HG03103 (cell line): Measurements from ENCODE around the gene RASSF8.
"Not testable (repeated sequence)": the region's sequence is repeated elsewhere in the genome, so short reads cannot be mapped to it uniquely, and the experiment has no call there.

Source experiments
- ATAC-seq: cut with Tn5 transposase; IDR thresholded peaks from one replicate; pipeline ENCODE4 v1.9.1; 2021; ENCODE audit warnings: low read depth; ENCODE audit not compliant: unreplicated experiment

RASSF8 gene

DNA sequence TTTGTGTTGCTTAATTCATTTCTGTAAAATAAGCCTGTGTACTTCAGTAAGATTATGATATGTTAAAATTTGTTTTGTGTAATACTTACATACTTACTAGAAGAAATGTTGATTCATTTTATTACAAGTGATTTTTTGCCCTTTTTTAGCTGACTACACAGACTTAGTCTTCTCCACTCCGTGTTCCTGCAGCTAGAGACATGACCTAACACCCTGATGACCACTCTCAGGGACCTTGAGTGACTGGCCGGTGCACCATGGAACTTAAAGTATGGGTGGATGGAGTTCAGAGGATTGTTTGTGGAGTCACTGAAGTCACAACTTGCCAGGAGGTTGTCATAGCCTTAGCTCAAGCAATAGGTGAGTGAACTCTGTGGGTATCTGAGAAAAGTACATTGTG is 96.6 kb downstream of the RASSF8 start:
- ATAC-seq: no peak

DNA sequence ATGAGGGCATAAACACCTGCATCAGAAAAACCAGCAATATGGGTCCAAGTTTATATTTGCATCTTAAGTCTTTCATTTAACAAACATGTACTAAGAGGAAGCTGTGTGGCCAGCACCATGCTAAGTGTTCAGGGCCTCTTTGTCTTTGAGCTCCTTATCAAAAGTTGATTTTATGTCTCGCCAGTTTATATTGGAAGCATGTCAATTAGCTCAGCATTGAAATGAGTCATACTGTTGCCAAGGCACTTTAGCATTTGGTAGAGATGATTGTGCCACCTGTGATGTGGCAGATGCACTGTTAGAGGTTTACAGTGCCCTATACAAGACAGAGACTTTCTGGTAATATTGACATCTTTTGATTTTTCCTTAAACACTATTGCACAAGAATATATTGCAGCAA is 97.9 kb downstream of the RASSF8 start:
- no peak for ATAC-seq

DNA sequence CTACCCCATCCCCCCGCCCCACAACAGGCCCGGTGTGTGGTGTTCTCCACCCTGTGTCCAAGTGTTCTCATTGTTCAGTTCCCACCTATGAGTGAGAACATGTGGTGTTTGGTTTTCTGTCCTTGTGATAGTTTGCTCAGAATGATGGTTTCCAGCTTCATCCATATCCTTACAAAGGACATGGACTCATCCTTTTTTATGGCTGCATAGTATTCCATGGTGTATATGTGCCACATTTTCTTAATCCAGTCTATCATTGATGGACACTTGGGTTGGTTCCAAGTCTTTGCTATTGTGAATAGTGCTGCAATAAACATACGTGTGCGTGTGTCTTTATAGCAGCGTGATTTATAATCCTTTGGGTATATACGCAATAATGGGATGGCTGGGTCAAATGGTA is 98.8 kb downstream of the RASSF8 start:
- not testable (repeated sequence) for ATAC-seq

DNA sequence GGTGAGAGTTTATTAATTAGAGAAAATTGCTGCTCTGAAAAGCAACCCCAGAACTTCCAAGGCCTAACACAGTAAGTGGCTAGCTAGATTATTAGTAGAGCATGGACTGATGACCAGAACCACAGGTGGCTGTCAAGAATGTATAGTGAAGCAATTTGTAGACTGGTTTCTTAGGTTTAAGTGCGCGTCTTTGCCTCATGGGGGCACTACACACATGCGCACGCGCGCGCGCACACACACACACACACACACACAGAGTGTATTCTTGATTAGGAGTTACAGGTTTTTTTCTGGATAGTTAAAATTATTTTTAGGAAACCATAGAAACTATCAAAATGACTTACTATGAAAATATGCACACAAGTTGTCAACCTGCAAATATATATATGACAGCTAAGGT is 99.8 kb downstream of the RASSF8 start:
- ATAC-seq: no peak

DNA sequence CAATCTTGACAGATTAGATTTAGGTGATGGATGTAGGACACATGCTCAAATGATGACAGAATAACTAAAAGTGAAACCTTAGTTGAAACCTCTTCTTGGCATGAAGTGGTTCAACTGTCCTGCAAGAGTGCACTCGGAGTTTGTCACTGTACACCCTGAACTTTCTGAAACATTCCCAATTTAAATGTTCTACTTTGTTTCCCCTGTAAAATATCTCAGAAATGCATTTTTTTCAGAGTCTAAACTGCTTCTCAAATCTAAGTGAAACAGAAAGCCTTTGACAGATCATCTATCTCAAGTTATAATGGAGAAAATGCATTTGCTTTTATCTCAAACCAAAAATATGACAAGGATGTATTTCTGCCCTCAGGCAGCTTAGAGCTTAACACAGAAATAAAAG is 100.3 kb downstream of the RASSF8 start:
- no peak for ATAC-seq

DNA sequence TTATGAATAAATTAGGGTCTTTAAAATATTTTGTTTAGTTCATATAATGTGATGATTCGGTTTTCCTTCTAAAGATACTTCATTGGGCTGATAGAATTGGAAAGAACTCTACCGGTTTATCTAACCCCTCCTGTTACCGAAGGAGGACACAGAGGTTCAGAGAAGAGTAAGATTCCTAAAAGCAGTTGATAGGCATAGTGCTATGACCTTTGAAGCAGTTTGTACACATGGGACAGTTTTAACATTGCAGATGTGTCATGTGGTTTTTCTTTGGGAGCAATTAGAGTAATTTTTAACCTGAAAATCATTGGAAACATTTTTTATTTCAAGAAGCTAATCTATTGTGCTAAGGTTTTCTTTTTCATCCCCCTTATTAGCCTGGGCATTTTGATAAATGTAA is 103.5 kb downstream of the RASSF8 start:
- no peak for ATAC-seq

DNA sequence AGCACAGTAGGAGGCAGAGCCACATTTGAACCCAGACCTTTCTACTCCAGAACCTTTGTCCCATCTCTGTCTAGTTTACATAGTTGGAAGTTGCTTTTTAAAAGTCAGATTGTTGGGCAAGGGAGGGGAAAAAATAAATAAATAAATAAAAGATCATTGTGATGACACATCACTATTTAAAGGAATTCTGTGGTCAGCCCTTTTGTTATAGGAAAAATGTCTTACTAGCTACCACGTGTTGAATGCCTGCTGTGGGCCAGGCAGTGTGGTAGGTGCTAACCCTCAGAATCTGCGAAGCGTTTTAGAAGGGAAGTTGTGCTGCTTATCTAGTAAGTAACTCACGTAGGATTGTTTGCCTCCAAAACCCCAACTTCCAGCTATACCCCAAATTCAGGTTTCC is 104.1 kb downstream of the RASSF8 start:
- no peak for ATAC-seq

DNA sequence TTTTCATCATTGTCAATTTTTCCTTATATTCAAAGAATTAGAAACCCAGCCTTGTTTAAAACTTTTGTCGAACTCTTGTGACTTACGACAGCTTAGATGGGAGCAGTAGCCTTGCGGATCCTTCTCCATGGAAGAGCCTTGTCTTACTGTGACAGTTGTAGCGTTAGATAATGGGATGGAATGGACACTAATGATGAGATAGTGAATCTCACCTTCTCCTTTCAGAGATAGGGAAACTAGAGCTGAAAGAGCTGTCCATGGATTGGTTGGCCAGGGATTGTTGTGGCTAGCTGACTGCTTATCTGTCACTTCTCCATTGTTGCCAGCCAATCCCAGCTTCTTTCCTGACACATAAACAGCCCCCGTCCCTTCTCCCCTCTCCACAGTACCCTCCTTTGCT is 107.0 kb downstream of the RASSF8 start:
- ATAC-seq: no peak

DNA sequence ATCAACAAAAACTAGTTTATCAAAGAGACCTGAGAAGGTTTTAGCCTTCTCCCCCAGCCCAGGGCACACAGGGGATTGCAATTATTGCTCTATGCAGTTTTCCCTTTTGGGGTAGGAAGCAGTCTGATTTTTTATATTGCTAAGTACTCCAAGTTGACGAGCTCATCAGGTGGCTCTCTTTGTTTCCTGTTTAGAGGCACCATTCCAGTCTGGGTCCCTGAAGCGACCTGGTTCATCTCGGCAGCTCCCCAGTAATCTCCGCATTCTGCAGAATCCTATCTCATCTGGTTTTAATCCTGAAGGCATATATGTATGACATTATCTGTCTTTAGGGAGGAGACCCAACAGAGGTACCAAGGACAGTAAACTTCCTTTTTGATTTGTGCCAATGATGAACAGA is 110.0 kb downstream of the RASSF8 start:
- no peak for ATAC-seq

DNA sequence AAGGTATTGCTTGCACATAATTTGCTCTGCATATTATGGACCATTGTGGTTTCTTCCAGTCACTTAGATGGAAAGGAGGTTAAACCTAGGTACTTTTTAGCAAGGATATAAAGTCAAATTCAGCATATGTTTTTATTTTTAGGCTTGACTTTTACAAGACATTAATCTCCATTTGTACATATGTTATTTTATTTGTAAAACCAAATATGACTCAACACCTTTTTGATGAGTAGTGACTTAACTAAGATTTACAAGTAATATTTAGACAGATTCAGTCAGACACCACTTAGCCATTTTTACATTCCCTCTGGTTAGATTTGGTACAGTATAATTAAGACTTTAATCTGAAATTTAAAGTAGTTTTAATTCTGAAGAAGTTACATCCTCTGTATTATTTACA is 111.3 kb downstream of the RASSF8 start:
- ATAC-seq: no peak

DNA sequence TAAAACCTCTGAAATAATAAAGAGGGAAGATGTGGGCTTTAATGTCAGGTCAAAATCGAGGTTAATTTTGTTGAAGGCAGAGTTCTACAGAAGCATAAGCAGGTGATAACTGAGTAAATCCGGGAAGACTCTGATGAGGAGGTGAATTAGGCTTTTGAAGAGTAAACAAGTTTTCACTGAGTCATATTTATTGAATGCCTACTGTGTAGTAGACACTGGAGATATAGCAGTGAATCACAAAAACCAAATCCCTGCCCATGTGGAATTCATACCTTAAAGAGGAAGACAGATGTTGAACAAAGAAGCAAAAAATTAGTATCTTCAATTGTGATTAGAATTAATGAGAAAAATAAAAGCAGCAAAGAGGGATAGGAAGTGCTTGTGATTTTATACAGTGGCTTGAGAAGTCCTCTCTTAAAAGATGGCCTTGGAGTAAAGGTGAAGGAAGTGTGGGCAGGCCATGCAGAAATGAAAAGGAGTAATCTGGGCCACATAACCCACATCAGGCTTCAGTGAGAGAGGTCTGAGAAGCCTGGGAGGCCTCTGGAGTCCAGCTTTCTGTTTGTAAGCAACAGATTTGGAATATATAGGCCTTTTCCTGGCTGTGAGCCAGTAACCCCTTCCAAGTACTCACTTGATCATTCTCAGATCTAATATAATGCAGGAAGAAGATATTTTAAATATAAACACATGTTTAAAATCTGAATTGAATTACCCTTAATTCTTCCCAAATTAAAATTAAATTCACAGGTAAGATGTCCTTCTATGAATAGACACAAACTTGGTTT is 119.6 kb downstream of the RASSF8 start:
- ATAC-seq: no peak

DNA sequence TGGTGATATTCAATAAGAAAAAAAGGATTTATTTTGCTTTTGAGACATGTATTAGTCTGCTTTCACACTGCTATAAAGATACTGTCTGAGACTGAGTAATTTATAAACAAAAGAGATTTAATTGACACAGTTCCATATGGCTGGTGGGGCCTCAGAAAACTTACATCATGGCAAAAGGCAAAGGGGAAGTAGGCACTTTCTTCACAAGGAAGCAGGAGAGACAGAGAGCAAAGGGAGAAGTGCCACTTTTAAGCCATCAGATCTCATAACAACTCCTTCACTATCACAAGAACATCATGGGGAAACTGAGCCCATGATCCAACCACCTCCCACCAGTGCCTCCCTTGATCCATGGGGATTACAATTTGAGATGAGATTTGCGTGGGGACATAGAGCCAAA is 122.4 kb downstream of the RASSF8 start:
- ATAC-seq: no peak

DNA sequence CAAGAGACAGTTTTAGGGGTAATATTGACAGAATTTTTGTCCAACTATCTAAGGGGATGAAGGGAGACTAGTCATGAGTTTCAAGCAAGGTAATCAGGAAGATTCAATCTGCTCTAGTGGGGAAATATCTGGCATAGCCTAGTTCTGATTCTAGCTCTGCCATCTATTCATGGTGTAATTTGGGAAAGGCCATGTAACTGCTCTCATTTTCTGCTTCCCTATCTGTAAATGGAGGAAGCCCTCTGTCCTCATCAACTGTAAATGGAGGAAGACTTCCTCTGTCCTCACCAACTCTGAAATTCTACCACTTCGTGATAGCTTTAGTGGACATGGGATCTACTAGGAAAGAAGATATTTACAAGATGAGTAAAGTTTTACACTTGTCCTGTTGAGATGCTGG is 128.5 kb downstream of the RASSF8 start:
- no peak for ATAC-seq

DNA sequence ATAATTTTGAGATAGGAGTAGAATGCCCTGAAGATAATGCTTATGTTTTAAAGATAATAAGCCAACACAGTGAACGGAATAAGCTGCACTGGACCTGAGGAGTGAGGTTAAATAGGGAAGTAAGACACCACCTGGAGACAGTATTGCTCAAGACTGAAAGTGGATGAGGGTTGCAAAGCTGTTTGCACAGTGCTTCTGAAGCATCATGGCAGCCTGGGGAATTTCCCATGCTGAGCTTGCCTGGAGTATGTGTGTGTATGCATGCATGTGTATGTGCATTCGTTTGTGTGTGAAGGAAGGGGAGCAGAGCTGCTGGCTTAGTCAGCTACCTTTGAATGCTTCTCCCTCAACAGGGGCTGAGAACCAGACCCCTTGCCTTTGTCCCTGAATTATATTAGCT is 130.5 kb downstream of the RASSF8 start:
- ATAC-seq: peak; percentile 99

DNA sequence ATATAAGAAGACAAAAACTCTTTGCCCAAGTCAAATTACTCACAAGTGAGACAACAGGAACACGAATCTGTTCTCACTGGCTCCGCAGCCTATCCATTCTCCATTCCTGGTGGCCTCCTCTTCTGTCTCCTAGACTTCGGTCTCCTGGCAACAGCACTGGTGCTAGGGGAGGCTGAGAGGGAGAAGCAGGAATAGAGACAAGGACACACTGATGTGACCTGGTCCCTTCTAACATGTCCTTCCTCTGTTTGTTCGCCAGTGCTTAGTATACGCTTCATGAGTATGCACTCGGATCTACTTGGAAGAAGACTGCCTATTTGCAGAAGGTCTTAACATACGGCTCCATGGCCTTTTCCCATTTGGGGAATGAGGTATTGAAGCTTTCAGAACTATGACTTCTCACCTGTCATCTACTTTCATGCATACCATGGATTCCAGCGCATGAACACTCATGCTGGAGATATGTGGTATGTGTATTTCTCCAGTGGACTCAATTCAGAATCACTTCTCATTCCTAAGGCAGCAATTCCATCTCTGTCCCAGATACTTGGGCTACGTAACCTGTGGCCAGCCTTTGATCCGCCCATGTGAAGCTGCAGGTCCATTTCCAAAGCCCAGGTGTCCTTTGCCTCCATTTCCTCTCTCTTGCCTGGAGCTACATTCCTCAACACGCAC is 132.5 kb downstream of the RASSF8 start:
- no peak for ATAC-seq

DNA sequence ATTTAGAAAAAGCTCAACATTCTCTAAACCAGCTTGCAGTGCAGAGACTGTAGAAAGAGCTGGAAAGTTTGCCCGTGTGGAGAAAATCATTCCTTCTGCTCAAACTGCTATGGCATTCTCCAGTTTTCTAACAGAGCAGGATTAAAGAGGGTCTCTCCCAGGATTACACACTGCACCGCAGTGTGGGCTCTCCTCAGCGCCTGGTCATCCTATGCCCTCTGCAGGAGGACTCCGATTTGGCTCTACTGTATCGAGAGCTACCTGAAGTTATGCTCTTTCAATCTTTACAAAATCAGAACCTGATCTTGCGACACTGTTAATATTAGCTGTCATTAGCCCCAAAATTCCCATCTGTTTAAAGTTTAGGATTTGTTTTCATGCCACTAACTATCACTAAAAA is 133.3 kb downstream of the RASSF8 start:
- no peak for ATAC-seq

DNA sequence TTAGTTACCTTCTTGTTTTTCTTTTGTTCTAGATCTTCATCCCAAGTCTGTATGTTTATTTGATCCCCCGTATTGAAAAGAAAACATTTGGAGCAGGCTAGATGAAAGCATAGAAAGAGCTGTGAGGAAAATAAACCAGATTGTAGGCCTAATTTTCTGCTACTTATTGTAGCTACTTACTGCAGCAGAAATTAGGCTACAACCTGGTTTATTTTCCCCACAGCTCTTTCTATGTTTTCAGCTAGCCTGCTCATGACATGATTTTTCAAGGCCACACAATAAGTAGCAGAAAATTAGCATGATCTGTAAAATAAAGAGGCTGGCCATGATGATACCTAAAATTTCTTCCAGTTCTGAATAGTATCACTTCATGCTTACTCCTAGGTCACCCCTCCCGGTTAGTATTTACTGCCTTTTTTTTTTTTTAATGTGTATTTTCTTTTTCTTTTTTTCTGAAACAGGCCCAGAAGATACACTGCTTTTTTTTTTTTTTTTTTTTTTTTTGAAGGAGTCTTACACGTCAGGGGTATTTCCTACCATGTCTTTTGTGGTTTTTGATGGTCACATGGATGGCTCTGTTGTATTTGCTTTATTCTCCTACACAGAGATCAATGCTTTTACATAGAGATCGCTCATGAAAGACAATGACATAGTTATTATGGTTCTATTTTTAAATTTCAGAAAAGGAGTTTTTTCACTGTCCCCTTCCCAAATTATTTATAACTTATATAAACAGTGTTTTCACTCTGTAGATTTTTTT is 134.0 kb downstream of the RASSF8 start:
- ATAC-seq: no peak

DNA sequence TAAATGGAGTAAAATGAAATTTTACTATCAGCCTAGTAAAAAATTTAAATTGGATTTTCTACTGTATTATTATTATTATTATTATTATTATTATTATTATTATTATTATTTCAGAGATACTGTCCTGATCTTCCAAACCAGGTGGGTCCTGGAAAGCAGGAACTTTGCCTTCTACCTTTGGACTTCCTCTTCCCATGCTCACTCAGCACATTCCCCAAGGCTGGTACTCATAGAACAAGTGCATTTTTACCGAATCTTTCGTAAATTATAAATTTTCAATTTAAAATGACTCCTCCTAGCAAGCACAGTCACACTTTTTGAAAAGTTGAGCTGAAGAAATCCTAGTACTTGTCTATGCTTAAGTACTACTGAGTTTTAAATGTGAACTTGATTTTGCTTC is 136.7 kb downstream of the RASSF8 start:
- ATAC-seq: no peak

DNA sequence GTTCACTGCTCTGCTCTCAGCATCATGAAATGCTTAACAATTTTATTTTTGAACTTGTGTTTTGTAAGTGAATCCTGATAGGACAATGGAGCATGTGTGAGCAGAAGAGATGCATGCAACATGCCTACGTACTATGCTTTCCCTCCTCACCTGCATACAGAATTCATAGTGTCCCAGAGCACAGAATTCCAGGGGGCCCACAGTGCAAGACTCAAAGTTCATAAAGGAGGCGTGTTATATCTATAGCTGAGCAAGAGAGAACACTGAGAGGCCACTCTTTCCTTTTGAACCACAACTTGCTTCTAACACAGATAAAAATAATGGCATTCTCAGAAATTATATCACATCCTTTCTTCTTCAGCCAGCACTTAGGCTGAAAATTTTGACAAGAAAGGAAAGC is 137.6 kb downstream of the RASSF8 start:
- ATAC-seq: no peak

DNA sequence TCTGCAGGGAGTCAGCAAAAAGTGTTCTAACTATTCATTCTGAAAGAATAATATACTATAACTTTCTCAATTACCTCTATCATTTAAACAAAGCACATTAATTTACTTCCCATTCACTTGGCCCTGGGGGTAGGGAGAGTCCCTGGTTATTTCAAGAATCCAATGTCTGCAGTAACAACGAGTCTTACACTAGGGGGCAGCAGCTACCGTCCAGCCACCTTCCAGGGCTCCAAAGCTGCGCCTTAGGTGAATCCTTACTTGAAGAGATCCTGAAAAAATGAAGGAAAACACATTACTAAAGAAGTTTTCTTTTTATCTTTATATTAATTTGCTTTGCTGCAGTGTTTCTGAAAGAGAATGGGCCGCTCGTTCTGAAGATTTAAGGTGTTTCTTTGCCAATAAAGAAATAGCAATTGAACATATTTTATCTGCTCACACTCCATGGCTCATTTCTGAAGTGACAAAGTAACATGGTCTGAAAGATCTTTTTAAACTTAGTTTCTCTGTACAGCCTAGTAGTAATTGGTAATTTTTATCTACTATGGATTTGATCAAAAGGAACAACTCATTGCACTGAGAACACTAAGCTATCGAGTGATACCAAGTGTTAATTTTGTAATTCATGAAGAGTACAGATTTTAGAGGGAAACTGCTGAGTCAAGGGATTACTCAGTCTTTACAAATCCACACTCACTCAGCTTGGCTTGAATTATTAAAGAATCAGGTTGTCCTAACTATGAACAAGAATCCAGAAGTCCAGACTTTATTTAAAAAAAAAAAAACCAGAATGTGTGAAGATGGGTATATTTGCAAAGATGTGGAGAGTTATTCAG is 138.8 kb downstream of the RASSF8 start:
- no peak for ATAC-seq
